ENCODE results near the gene LASP1NB.

DNA sequence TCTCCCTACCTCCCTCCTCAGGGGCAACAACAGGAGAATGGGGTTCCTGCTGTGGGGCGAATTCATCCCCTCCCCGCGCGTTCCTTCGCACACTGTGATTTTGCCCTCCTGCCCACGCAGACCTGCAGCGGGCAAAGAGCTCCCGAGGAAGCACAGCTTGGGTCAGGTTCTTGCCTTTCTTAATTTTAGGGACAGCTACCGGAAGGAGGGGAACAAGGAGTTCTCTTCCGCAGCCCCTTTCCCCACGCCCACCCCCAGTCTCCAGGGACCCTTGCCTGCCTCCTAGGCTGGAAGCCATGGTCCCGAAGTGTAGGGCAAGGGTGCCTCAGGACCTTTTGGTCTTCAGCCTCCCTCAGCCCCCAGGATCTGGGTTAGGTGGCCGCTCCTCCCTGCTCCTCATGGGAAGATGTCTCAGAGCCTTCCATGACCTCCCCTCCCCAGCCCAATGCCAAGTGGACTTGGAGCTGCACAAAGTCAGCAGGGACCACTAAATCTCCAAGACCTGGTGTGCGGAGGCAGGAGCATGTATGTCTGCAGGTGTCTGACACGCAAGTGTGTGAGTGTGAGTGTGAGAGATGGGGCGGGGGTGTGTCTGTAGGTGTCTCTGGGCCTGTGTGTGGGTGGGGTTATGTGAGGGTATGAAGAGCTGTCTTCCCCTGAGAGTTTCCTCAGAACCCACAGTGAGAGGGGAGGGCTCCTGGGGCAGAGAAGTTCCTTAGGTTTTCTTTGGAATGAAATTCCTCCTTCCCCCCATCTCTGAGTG lies 5.9 kb upstream of the LASP1NB start:
- TF ChIP-seq, protein P1, sequence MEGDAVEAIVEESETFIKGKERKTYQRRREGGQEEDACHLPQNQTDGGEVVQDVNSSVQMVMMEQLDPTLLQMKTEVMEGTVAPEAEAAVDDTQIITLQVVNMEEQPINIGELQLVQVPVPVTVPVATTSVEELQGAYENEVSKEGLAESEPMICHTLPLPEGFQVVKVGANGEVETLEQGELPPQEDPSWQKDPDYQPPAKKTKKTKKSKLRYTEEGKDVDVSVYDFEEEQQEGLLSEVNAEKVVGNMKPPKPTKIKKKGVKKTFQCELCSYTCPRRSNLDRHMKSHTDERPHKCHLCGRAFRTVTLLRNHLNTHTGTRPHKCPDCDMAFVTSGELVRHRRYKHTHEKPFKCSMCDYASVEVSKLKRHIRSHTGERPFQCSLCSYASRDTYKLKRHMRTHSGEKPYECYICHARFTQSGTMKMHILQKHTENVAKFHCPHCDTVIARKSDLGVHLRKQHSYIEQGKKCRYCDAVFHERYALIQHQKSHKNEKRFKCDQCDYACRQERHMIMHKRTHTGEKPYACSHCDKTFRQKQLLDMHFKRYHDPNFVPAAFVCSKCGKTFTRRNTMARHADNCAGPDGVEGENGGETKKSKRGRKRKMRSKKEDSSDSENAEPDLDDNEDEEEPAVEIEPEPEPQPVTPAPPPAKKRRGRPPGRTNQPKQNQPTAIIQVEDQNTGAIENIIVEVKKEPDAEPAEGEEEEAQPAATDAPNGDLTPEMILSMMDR (conservative IDR thresholded peaks at IDR 0.05), result no peak
- no peak for TF ChIP-seq EZH2 (IDR thresholded peaks at IDR 0.05; ENCODE audit: low read depth)

Measured in PC-9 (cell line).